ENCODE data around the gene PLCZ1.

The PLCZ1 gene

DNA sequence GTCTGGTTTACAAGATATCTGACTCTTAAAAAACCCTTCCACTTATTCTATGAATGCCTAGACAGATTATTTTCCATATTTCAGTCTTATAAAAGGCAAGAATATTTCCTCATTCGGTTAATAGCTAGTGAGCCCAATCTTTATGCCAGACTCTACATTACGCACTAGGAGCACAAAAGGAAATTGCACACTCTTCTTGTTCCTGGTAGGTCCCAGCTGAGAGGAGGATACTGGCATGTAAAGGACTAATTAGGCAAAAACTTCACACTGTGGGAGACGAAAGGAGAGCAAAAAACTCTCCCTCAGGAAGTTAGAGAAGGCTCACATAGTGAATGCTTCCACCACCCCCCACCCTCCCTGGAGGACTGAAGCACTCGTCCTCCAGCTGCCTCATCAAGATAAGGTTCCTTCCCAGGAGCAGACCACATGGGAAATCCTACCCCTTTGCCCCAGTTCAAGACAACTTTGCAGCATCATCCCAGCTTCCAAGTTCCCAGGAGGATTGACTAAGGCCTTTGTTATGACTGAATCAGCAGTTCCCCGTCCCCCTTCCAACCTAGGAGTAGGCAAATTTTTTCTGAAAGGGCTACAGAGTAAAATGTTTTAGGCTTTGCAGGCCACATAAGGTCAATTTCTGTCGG is 14.6 kb upstream of the PLCZ1 start:
- no peak overlapping the region for H3K27ac ChIP-seq
- TF ChIP-seq, protein P1, sequence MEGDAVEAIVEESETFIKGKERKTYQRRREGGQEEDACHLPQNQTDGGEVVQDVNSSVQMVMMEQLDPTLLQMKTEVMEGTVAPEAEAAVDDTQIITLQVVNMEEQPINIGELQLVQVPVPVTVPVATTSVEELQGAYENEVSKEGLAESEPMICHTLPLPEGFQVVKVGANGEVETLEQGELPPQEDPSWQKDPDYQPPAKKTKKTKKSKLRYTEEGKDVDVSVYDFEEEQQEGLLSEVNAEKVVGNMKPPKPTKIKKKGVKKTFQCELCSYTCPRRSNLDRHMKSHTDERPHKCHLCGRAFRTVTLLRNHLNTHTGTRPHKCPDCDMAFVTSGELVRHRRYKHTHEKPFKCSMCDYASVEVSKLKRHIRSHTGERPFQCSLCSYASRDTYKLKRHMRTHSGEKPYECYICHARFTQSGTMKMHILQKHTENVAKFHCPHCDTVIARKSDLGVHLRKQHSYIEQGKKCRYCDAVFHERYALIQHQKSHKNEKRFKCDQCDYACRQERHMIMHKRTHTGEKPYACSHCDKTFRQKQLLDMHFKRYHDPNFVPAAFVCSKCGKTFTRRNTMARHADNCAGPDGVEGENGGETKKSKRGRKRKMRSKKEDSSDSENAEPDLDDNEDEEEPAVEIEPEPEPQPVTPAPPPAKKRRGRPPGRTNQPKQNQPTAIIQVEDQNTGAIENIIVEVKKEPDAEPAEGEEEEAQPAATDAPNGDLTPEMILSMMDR (IDR thresholded peaks at IDR 0.05): no peak
- no peak for TF ChIP-seq ZFX (IDR thresholded peaks at IDR 0.05; ENCODE audit: borderline replicate concordance)

DNA sequence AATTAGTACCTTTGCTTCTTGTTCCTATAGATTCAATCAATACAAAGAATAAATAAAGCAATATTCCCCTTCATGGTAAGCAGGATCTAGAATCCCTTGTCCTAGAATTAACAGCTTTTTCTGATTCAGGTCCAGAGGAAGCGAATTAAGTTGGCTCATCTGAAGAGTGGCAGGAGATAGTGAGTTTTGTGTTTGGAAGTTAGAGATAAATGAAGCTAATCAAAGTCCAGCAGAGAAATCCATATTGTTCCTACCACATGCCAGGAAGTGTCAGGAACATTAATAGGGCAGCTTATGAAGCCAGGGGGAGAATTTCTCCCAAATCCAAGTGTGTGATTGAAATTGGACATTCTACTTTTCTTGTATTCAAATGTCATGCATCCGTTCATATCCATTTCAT is 14.1 kb upstream of the PLCZ1 start:
- H3K27ac ChIP-seq: no peak overlapping the region
- TF ChIP-seq, protein P1 (IDR thresholded peaks at IDR 0.05): no peak
- TF ChIP-seq ZFX (IDR thresholded peaks at IDR 0.05; ENCODE audit: borderline replicate concordance): no peak

DNA sequence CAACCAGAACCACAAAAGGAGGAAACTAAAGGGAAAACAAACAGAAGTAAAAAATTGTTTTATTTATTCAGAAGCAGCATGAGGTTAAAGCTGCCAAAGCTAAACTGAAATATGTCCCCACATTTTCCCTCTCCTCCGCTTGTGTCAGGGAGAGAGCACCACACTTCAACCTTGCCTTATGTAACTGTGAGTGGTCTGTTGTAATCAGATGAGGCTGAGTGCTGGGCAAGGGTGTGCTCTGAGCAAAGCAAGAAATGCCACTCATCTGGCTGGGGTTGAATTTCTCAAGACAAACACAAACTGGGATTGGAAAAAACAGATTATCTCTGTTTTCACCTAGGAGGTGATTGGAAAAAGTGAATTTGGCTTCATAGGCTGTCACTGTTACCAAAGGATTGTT is 12.3 kb upstream of the PLCZ1 start:
- TF ChIP-seq, protein P1 (IDR thresholded peaks at IDR 0.05): no peak
- no peak for TF ChIP-seq ZFX (IDR thresholded peaks at IDR 0.05; ENCODE audit: borderline replicate concordance)
- H3K27ac ChIP-seq: no peak overlapping the region

DNA sequence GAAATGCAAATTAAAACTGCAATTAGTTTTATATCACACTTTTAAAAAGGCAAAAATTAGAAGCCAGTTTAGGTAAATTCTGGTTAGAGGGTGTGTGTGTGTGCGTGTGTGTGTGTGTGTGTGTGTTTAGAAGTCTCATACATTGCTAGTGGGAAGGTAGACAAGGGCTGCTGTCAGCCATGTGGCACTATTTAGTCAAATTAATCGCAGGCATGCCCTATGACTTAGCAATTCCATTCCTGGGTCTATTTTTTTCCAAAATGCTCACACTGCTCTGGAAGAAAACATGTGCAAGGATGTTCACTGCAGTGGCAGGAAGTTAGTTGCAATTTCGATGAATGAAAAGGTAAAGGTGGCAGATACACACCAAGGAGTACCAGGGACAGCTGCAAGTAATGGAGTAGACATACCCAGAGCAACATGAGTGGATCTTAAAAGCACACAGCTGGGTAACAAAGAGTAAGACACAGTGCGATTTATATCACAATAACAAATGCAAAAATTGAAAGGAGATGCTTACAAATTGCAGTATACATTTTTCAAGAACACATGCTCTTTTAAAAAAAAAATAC is 11.7 kb upstream of the PLCZ1 start:
- no peak overlapping the region for H3K27ac ChIP-seq
- TF ChIP-seq ZFX (IDR thresholded peaks at IDR 0.05; ENCODE audit: borderline replicate concordance): no peak

DNA sequence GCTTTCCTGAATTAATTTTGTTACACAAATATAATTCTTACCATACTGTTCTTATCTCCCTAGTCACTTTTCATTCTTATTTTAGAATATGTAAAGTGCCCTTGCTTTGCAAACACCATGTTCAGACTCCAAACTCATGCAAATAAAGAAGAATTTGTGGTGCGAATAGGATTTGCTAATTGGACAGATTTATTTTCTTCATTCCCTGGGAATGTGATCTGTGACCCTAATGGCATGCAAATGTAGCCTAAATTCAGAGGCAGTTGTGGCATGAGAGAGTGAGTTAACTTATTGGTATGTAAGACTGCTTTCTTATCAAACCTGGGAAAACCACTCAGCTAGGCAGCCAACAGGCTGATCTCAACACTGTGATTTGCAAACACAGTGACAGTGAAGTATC is 10.1 kb upstream of the PLCZ1 start:
- H3K27ac ChIP-seq: no peak overlapping the region
- no peak for TF ChIP-seq ZFX (IDR thresholded peaks at IDR 0.05; ENCODE audit: borderline replicate concordance)
- TF ChIP-seq, protein P1 (IDR thresholded peaks at IDR 0.05): no peak

DNA sequence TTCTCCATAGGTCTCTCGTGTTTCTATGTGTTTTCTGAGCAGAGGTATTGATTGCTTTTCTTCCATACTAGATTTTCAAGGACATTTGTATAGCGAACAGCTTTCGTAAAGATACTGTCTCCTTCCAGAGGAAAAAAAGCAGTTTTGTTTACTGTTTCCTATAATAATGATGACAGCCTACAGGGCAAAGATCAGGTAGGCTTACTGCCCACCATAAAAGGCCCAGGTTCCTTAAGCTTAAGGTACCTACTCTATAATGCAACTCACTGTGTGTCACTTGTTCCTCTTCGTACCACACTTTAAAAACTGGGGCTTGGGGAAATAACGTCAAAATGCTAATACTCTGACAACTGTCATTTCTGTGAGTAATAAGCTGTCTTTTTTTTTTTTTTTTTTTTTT is 6.7 kb downstream of the PLCZ1 start:
- no peak overlapping the region for H3K27ac ChIP-seq
- TF ChIP-seq ZFX (IDR thresholded peaks at IDR 0.05; ENCODE audit: borderline replicate concordance): no peak
- TF ChIP-seq, protein P1 (IDR thresholded peaks at IDR 0.05): no peak

DNA sequence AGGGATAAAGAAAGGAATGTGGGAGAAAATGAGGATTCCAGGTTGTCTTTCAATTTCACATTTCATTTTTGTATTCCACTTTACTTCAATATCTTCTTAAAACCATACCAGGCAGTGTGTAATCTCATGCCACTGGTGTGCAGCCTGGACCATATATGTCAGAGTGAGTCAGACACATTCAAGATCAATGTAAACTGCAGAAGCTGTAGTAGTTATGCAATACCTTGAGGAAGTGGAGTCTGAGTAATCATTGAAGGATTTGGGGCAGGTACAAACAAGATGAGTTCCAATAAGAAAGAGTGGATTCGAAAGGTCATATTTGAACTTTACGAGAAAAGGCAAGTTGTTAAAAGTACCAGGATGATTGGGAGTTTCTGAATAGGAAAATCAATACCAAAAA is 14.1 kb downstream of the PLCZ1 start:
- H3K27ac ChIP-seq: no peak overlapping the region
- TF ChIP-seq, protein P1 (IDR thresholded peaks at IDR 0.05): no peak
- TF ChIP-seq ZFX (IDR thresholded peaks at IDR 0.05; ENCODE audit: borderline replicate concordance): no peak

DNA sequence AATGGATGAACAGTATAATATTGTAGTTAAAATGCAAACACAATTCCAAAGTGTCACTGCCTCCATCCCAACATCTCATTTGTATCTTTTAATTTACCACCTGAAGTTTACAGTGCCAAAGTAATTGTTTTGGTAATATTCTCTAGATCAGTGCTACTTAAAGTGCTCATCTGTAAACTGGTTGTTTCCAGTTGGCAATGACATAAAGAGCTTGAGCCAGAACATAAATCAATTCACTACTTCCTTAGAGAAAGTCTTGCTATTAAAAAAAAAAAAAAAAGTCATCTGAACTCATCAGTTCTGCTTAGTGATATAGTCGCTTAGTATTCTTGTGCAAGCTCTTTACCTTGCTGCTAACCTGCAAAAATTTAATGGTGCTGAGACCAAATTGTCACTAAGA is 16.4 kb downstream of the PLCZ1 start:
- no peak overlapping the region for H3K27ac ChIP-seq
- TF ChIP-seq ZFX (IDR thresholded peaks at IDR 0.05; ENCODE audit: borderline replicate concordance): no peak
- TF ChIP-seq, protein P1 (IDR thresholded peaks at IDR 0.05): no peak

Data from 22Rv1 (cell line).